Duodenal mucosa (tissue), 2 donors: ENCODE data around the gene DEFB131B.
"Not testable (repeated sequence)": the region's sequence is repeated elsewhere in the genome, so short reads cannot be mapped to it uniquely, and the experiment has no call there.

Experiments used
- H3K27ac ChIP-seq: one replicate; pipeline ENCODE4 v1.7.0; 2013; ENCODE audit warnings: low read depth, low read length
- H3K27me3 ChIP-seq, 2 donors: one replicate each; pipeline ENCODE4 v1.7.0; 2013; ENCODE audit warnings: low read length in 2 of 2, control low read depth in 1 of 2; ENCODE audit not compliant: insufficient read depth in 2 of 2, control insufficient read depth in 1 of 2
- H3K36me3 ChIP-seq, 2 donors: one replicate each; pipeline ENCODE4 v1.7.0; 2013; ENCODE audit warnings: low read length in 2 of 2, control low read depth in 1 of 2; ENCODE audit not compliant: insufficient read depth in 2 of 2, control insufficient read depth in 1 of 2
- H3K4me1 ChIP-seq, 2 donors: one replicate each; pipeline ENCODE4 v1.7.0; 2013; ENCODE audit warnings: low read length in 2 of 2, control low read depth in 1 of 2; ENCODE audit not compliant: insufficient read depth in 2 of 2, control insufficient read depth in 1 of 2
- H3K4me3 ChIP-seq, 2 donors: one replicate each; pipeline ENCODE4 v1.7.0; 2013; ENCODE audit warnings: low read length in 2 of 2, low read depth in 1 of 2
- H3K9ac ChIP-seq, 2 donors: one replicate each; pipeline ENCODE4 v1.7.0; 2013; ENCODE audit warnings: low read length in 2 of 2, low read depth in 1 of 2
- H3K9me3 ChIP-seq, 2 donors: one replicate each; pipeline ENCODE4 v1.7.0; 2013; ENCODE audit warnings: low read length in 2 of 2, control low read depth in 1 of 2; ENCODE audit not compliant: control insufficient read depth in 1 of 2

DEFB131B gene, protein sequence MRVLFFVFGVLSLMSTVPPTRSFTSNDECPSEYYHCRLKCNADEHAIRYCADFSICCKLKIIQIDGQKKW

DNA sequence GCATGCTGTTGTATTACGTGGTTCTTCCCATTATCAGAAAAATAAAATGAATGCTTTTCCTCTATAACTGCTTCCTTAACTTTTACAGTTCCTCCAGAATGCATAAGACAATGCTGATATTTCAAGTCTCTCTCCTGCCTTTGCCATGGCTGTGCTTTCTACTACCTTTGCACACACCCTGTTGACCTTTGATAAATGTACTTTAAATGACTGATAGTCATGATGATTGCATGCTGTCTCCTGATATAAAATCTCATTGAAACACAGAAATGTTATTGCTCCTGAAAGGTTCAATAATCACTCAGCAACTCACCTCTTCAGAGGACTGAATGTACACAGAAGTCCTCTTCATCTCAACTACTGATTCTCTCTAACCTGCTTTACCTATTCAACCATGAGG lies at the start of gene DEFB131B:
Gene DEFB131B, plus strand, starts transcription at position 395 of the 400 bp plus-strand sequence. Its CDS starts 0 bp downstream, at position 395.
- H3K36me3 ChIP-seq, H3K9ac ChIP-seq, H3K27ac ChIP-seq, H3K4me3 ChIP-seq, H3K9me3 ChIP-seq, H3K27me3 ChIP-seq, H3K4me1 ChIP-seq: not testable (repeated sequence)

DNA sequence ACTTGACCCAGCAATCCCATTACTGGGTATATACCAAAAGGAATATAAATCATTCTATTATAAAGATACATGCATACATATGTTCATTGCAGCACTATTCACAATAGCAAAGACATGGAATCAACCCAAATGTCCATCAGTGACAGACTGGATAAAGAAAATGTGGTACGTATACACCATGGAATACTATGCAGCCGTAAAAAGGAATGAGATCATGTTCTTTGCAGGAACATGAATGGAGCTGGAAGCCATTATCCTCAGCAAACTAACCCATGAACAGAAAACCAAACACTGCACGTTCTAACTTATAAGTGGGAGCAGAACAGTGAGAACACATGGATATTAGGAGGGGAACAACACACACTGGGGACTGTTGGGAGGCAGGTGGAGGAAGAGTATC lies 49.0 kb upstream of the DEFB131B start:
- H3K36me3 ChIP-seq, H3K27me3 ChIP-seq, H3K4me1 ChIP-seq, H3K4me3 ChIP-seq, H3K9me3 ChIP-seq, H3K9ac ChIP-seq, H3K27ac ChIP-seq: not testable (repeated sequence)

DNA sequence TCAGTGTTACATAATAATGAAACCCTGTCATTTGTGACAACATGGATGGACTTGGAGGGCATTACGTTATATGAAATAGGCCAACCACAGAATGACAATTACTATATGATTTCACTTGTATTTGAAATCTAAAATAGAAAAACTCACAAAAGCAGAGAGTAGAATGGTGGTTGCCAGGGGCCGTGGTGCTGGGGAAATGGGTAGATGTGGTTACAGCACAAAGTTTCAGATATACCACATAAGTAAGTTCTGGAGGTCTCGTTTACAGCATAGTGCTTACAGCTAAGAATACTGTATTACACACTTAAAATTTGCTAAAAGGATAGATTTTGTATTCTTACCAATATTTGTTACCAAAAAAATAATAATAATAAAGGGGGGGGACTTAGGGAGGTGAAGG lies 48.6 kb upstream of the DEFB131B start:
- not testable (repeated sequence) for H3K9ac ChIP-seq, H3K27ac ChIP-seq, H3K9me3 ChIP-seq, H3K27me3 ChIP-seq, H3K4me3 ChIP-seq, H3K36me3 ChIP-seq, H3K4me1 ChIP-seq

GRCh38 chr11:71832811-71833210 lies 45.4 kb upstream of the DEFB131B start, which contains the start of gene DEFB108B:
DEFB108B (plus strand) TSS chr11:71833200; CDS start chr11:71833200, 0 bp downstream.
- not testable (repeated sequence) for H3K4me3 ChIP-seq, H3K4me1 ChIP-seq, H3K36me3 ChIP-seq, H3K27ac ChIP-seq, H3K27me3 ChIP-seq, H3K9me3 ChIP-seq, H3K9ac ChIP-seq

DNA sequence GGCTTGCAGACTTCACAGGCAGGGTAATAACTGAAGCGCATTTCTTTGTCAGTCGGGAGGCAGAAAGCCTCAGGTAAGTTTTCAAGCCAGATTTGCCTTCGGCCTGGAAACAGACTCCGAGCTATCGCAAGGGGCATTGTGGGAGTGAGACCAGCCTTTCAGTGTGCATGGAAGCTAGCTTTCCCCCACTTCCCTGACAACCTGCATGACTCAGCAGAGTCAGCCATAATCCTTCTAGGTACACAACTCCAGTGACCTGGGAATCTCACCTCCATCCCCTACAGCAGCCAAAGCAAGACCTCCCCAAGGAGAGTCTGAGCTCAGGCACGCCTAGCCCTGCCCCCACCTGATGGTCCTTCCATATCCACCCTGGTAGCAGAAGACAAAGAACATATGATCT lies 35.5 kb upstream of the DEFB131B start:
- H3K4me1 ChIP-seq, H3K36me3 ChIP-seq, H3K4me3 ChIP-seq, H3K27me3 ChIP-seq, H3K27ac ChIP-seq, H3K9ac ChIP-seq, H3K9me3 ChIP-seq: not testable (repeated sequence)

DNA sequence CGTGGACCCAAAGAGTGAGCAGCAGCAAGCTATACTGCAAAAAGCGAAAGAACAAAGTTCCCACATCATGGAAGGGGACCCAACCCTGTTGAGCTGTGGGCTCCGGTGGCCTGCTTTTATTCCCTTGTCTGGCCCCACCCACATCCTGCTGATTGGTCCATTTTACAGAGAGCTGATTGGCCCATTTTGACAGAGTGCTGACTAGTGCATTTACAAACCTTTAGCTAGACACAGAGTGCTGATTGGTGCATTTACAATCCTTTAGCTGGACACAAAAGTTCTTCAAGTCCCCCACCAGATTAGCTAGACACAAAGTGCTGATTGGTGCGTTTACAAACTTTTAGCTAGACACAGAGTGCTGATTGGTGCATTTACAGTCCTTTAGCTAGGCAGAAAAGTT lies 34.9 kb upstream of the DEFB131B start:
- not testable (repeated sequence) for H3K27ac ChIP-seq, H3K27me3 ChIP-seq, H3K4me1 ChIP-seq, H3K9me3 ChIP-seq, H3K4me3 ChIP-seq, H3K9ac ChIP-seq, H3K36me3 ChIP-seq

GRCh38 chr11:71843858-71844257 lies 34.4 kb upstream of the DEFB131B start:
- no peaks in the 10 kb centered on the region for H3K9me3 ChIP-seq
- no peak overlapping the region for H3K27ac ChIP-seq
- H3K27me3 ChIP-seq, result no peaks in the 10 kb centered on the region
- H3K4me3 ChIP-seq, result no peak overlapping the region
- no peaks in the 10 kb centered on the region for H3K4me1 ChIP-seq
- no peak overlapping the region for H3K9ac ChIP-seq
- no peaks in the 10 kb centered on the region for H3K36me3 ChIP-seq

- not testable (repeated sequence) for H3K4me1 ChIP-seq, H3K27ac ChIP-seq, H3K9ac ChIP-seq, H3K27me3 ChIP-seq, H3K9me3 ChIP-seq, H3K4me3 ChIP-seq, H3K36me3 ChIP-seq
Observed at GRCh38 chr11:71853895-71854294, 24.4 kb upstream of the DEFB131B start.

DNA sequence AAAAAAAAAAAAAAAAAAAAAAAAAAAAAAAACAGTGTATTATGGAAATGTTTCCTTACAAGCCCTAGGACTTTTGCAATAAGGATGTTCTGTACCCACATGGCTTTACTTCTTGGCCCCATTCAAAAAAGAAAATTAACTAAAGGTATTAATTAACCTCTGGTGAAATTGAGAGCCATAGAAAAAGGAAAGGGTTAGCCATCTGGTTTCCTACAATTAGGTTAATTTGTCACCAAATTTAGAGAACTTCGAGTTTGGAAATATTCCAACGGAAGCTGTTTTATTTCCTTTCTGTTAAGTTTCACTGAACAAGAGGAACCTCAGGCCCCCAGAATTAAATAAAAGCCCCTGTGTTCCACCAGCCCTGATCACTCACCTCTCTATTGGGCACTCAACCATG lies 22.4 kb upstream of the DEFB131B start:
- H3K4me3 ChIP-seq, H3K9me3 ChIP-seq, H3K27ac ChIP-seq, H3K27me3 ChIP-seq, H3K36me3 ChIP-seq, H3K9ac ChIP-seq, H3K4me1 ChIP-seq: not testable (repeated sequence)

- H3K4me3 ChIP-seq, H3K4me1 ChIP-seq, H3K27ac ChIP-seq, H3K9ac ChIP-seq, H3K9me3 ChIP-seq, H3K36me3 ChIP-seq, H3K27me3 ChIP-seq: not testable (repeated sequence)
Observed at GRCh38 chr11:71860835-71861234, 17.4 kb upstream of the DEFB131B start.

- H3K9me3 ChIP-seq, H3K27ac ChIP-seq, H3K9ac ChIP-seq, H3K4me1 ChIP-seq, H3K27me3 ChIP-seq, H3K4me3 ChIP-seq, H3K36me3 ChIP-seq: not testable (repeated sequence)
Observed at GRCh38 chr11:71863978-71864627, 14.2 kb upstream of the DEFB131B start.
